ENCODE data around the gene GP9.
"Not testable (repeated sequence)": the region's sequence is repeated elsewhere in the genome, so short reads cannot be mapped to it uniquely, and the experiment has no call there.

GP9 gene

GRCh38 chr3:129084501-129084900 lies 23.9 kb downstream of the GP9 start:
- no peak overlapping the region for H3K27ac ChIP-seq
- H3K4me1 ChIP-seq, result peaks cover 4 to 14% (median 11%) of the 10 kb centered on the region in 4 donors
- no peaks in the 10 kb centered on the region for H3K27me3 ChIP-seq
- intact Hi-C loops (cut with DNase I; ENCODE audit: low total_unique reads), result no loop called here
- no peaks in the 10 kb centered on the region for H3K36me3 ChIP-seq
- no peaks in the 10 kb centered on the region for H3K9me3 ChIP-seq
- H3K4me3 ChIP-seq, result no peak overlapping the region
- no peak for DNase-seq
- no peak for TF ChIP-seq CTCF (IDR thresholded peaks at IDR 0.05)

GRCh38 chr3:129085165-129085715 lies 24.7 kb downstream of the GP9 start:
- Histone ChIP-seq H3K36me3 (no peaks in the 10 kb centered on the region), H3K9me3 (no peaks in the 10 kb centered on the region), H3K4me1 (peaks cover 4 to 14% (median 11%) of the 10 kb centered on the region in 4 donors), H3K4me3 (no peak overlapping the region), H3K27ac (no peak overlapping the region), H3K27me3 (no peaks in the 10 kb centered on the region)
- no peak for DNase-seq
- intact Hi-C loops (cut with DNase I; ENCODE audit: low total_unique reads), result no loop called here
- no peak for TF ChIP-seq CTCF (IDR thresholded peaks at IDR 0.05)

GRCh38 chr3:129085818-129086217 lies 25.2 kb downstream of the GP9 start:
- Histone ChIP-seq H3K27ac (peak overlapping the region; percentile 59 to 71), H3K4me1 (peaks cover 4 to 14% (median 11%) of the 10 kb centered on the region in 4 donors), H3K9me3 (no peaks in the 10 kb centered on the region), H3K36me3 (no peaks in the 10 kb centered on the region), H3K27me3 (no peaks in the 10 kb centered on the region), H3K4me3 (no peak overlapping the region)
- intact Hi-C loops (cut with DNase I; ENCODE audit: low total_unique reads), result no loop called here
- TF ChIP-seq CTCF (IDR thresholded peaks at IDR 0.05), result no peak
- DNase-seq, result no peak

- peaks cover 0 to 12% (median 2%) of the 10 kb centered on the region in 3 donors for H3K36me3 ChIP-seq
- no peak for TF ChIP-seq CTCF (IDR thresholded peaks at IDR 0.05)
- H3K4me3 ChIP-seq, result no peak overlapping the region
- no peaks in the 10 kb centered on the region for H3K27me3 ChIP-seq
- DNase-seq, result peak; percentile 45 to 78
- intact Hi-C loops (cut with DNase I; ENCODE audit: low total_unique reads), result no loop called here
- no peaks in the 10 kb centered on the region for H3K9me3 ChIP-seq
- peak overlapping the region; percentile 59 to 71 for H3K27ac ChIP-seq
- peaks cover 4 to 14% (median 11%) of the 10 kb centered on the region in 4 donors for H3K4me1 ChIP-seq
Observed at GRCh38 chr3:129087138-129087702, 26.6 kb downstream of the GP9 start.

GRCh38 chr3:129087904-129088303 lies 27.3 kb downstream of the GP9 start:
- DNase-seq, result peak in 1 of 2 donors; percentile 72
- Histone ChIP-seq H3K4me3 (peak overlapping the region in 1 of 2 donors; percentile 31), H3K36me3 (peaks cover 1 to 19% (median 5%) of the 10 kb centered on the region in 3 donors), H3K4me1 (peaks cover 4 to 14% (median 11%) of the 10 kb centered on the region in 4 donors), H3K27ac (peak overlapping the region; percentile 41 to 71)
- H3K9me3 ChIP-seq; intact Hi-C loops (cut with DNase I; ENCODE audit: low total_unique reads); H3K27me3 ChIP-seq: not testable (repeated sequence)

- H3K27me3 ChIP-seq; H3K4me3 ChIP-seq; H3K9me3 ChIP-seq; DNase-seq; intact Hi-C loops (cut with DNase I; ENCODE audit: low total_unique reads); H3K27ac ChIP-seq: not testable (repeated sequence)
- H3K36me3 ChIP-seq, result peaks cover 5 to 23% (median 9%) of the 10 kb centered on the region in 3 donors
- H3K4me1 ChIP-seq, result peaks cover 4 to 14% (median 11%) of the 10 kb centered on the region in 4 donors
Observed at GRCh38 chr3:129088312-129088711, 27.7 kb downstream of the GP9 start.

Measured in tibial artery (tissue), 4 donors.